OCI-LY3 (cell line): Measurements from ENCODE around the gene KRT84.

Source experiments
- H2AFZ ChIP-seq: fragments of 200-600, 300-600 bp; shearing (Covaris generic); 2 replicates; pipeline ENCODE4 v1.6.0; 2014; ENCODE audit warnings: antibody characterized with exemption, low read depth, low read length
- H3K27ac ChIP-seq: fragments of 200-600, 300-600 bp; sonication (generic); 2 replicates; pipeline ENCODE4 v1.5.1; 2014; ENCODE audit warnings: mild to moderate bottlenecking, low read length, moderate library complexity, mixed read lengths
- H3K27me3 ChIP-seq: fragments of 200-600, 300-600 bp; sonication (generic); 2 replicates; pipeline ENCODE4 v1.6.1; 2014; ENCODE audit warnings: low read depth, low read length, mixed read lengths
- H3K36me3 ChIP-seq: fragments of 200-600, 300-600 bp; sonication (generic); replicated peaks from 2 replicates; pipeline ENCODE3; 2014; ENCODE audit warnings: low read depth, low read length, mixed read lengths
- H3K4me1 ChIP-seq: fragments of 300-600, 200-600 bp; sonication (generic); 2 replicates; pipeline ENCODE4 v1.6.1; 2014; ENCODE audit warnings: low read length, mixed read lengths
- H3K4me2 ChIP-seq: fragments of 200-600, 300-600 bp; sonication (generic); 2 replicates; pipeline ENCODE4 v1.6.1; 2014; ENCODE audit warnings: low read length, mixed read lengths
- H3K4me3 ChIP-seq: fragments of 300-600, 200-600 bp; sonication (generic); 2 replicates; pipeline ENCODE4 v1.5.1; 2014; ENCODE audit warnings: antibody characterized with exemption, mild to moderate bottlenecking, low read length, moderate library complexity
- H3K79me2 ChIP-seq: fragments of 300-600, 200-600 bp; shearing (Covaris generic); 2 replicates; pipeline ENCODE4 v1.6.1; 2014; ENCODE audit warnings: mild to moderate bottlenecking, low read length, mixed read lengths
- H3K9ac ChIP-seq: fragments of 300-600, 200-600 bp; shearing (Covaris generic); 2 replicates; pipeline ENCODE4 v1.6.0; 2014; ENCODE audit warnings: mild to moderate bottlenecking, low read length, moderate library complexity
- H3K9me3 ChIP-seq: fragments of 200-600, 300-600 bp; shearing (Covaris generic); 2 replicates; pipeline ENCODE4 v1.6.1; 2014; ENCODE audit warnings: low read length, mixed read lengths; ENCODE audit not compliant: insufficient read depth
- H4K20me1 ChIP-seq: fragments of 200-600, 300-600 bp; sonication (generic); 2 replicates; pipeline ENCODE4 v1.6.1; 2016; ENCODE audit warnings: low read length, mixed read lengths; ENCODE audit not compliant: insufficient read depth
- CTCF ChIP-seq: fragments of 200-600, 300-600 bp; sonication (generic); IDR thresholded peaks from 2 replicates; pipeline ENCODE4 v1.5.1; 2014; ENCODE audit warnings: antibody characterized with exemption, low read length, low read depth
- EZH2phosphoT487 ChIP-seq: fragments of 200-600 bp; shearing (Covaris generic); IDR thresholded peaks from 2 replicates; pipeline ENCODE4 v1.6.1; 2018; ENCODE audit warnings: antibody characterized with exemption, mixed run types, low read depth

Gene KRT84

GRCh38 chr12:52392465-52393007 is 7.1 kb upstream of the KRT84 start:
- H3K27ac ChIP-seq, result no peak overlapping the region
- no peaks in the 10 kb centered on the region for H3K36me3 ChIP-seq
- TF ChIP-seq CTCF, result no peak
- TF ChIP-seq EZH2phosphoT487, result no peak
- H3K4me1 ChIP-seq, result peaks cover 7% of the 10 kb centered on the region
- H4K20me1 ChIP-seq, result no peaks in the 10 kb centered on the region
- H3K9ac ChIP-seq, result no peak overlapping the region
- no peaks in the 10 kb centered on the region for H3K79me2 ChIP-seq
- no peak overlapping the region for H3K4me3 ChIP-seq
- no peak overlapping the region for H3K4me2 ChIP-seq
- H2AFZ ChIP-seq, result no peak overlapping the region
- peaks cover 28% of the 10 kb centered on the region for H3K27me3 ChIP-seq
- no peaks in the 10 kb centered on the region for H3K9me3 ChIP-seq

DNA sequence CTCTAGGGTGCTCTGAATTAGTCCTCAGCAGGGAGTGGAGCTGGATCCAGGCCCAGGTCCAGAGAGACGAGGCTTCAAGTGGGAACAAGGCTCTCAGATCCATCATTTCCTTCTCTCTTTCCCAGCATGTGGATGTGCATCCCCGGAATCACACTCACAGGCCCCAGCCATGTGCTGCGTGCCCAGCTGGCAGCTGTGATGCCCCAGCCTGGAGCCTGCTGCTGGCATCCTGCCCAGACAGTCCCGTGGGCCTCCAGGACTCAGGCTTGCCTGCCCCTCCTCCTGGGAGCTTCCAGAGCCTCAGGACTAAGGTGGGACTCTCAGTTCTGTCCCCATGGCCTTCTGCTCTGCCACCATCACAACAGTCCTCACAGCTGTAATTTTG is 6.2 kb upstream of the KRT84 start:
- Histone ChIP-seq H3K36me3 (no peaks in the 10 kb centered on the region), H3K9ac (no peak overlapping the region), H2AFZ (no peak overlapping the region), H3K27ac (no peak overlapping the region), H3K4me1 (peaks cover 7% of the 10 kb centered on the region), H3K9me3 (no peaks in the 10 kb centered on the region), H3K4me3 (no peak overlapping the region), H3K79me2 (no peaks in the 10 kb centered on the region), H4K20me1 (no peaks in the 10 kb centered on the region), H3K4me2 (no peak overlapping the region), H3K27me3 (peaks cover 22% of the 10 kb centered on the region)
- TF ChIP-seq EZH2phosphoT487, result no peak
- no peak for TF ChIP-seq CTCF

GRCh38 chr12:52390739-52391617 is 5.5 kb upstream of the KRT84 start:
- H3K4me2 ChIP-seq, result no peak overlapping the region
- no peak overlapping the region for H3K4me3 ChIP-seq
- H3K4me1 ChIP-seq, result peaks cover 7% of the 10 kb centered on the region
- peaks cover 26% of the 10 kb centered on the region for H3K27me3 ChIP-seq
- no peak overlapping the region for H3K9ac ChIP-seq
- no peak overlapping the region for H3K27ac ChIP-seq
- peak; percentile 70 for TF ChIP-seq CTCF
- TF ChIP-seq EZH2phosphoT487, result no peak
- H3K9me3 ChIP-seq, result no peaks in the 10 kb centered on the region
- H3K36me3 ChIP-seq, result no peaks in the 10 kb centered on the region
- no peaks in the 10 kb centered on the region for H4K20me1 ChIP-seq
- no peaks in the 10 kb centered on the region for H3K79me2 ChIP-seq
- H2AFZ ChIP-seq, result no peak overlapping the region

DNA sequence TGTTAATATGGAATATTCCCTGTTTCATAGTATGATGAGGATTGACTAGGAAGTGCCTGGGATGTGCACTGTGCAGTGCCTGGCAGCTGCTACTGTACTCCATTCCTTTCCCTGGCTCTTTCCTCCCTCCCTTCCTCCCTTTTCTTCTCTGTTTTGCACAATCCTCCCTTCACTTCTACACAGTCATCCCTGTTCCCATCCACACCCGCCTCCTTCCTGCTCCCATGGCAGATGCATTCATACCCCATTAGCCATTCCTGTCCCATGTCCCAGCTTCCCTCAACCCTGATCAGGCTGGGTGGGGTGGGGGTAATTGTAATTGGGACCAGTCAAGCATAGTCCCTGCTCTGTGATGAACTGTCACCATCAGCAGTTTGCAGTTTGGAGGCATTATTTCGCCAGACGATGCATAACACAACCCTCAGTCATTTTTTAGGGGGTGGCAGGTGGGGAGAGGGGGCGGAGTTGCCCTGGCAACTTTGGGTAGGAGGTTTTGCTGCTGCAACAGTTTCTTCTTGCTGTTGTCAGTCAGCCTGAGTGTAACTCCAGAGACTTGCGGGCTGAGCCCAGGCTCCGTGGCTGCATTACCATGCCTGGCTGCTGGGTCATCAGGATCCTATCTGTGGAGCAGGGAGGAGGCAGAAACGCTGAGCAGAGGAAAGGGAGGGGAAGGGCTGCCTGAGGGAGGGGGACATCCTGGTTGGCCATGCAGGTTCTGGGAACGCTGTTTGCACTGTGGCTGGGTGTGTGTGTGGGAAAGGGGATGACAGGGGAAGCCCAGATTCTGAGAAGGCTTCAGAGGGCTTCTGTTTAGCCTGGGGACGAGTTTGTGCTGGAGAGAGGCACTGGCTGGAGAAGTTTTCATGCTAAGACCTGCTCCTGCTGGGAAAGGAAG is 4.1 kb upstream of the KRT84 start:
- Histone ChIP-seq H3K9me3 (no peaks in the 10 kb centered on the region), H3K4me2 (no peak overlapping the region), H3K79me2 (no peaks in the 10 kb centered on the region), H3K27ac (no peak overlapping the region), H3K4me1 (peaks cover 7% of the 10 kb centered on the region), H3K36me3 (no peaks in the 10 kb centered on the region), H4K20me1 (no peaks in the 10 kb centered on the region), H2AFZ (no peak overlapping the region), H3K9ac (no peak overlapping the region), H3K4me3 (no peak overlapping the region), H3K27me3 (peaks cover 29% of the 10 kb centered on the region)
- no peak for TF ChIP-seq CTCF
- no peak for TF ChIP-seq EZH2phosphoT487
